Neuronal stem cell (in vitro differentiated cells): ENCODE results near the gene HAGH.
A peak's percentile ranks its signal among the peaks of the same experiment; 100 is the strongest.

Source experiments
- DNase-seq: peaks from one replicate; pipeline ENCODE4 v3.0.0-alpha.2; 2013; ENCODE audit warnings: low spot score
- H2AFZ ChIP-seq: one replicate; pipeline ENCODE4 v1.6.1; 2013; ENCODE audit warnings: mild to moderate bottlenecking, low read length, inconsistent platforms
- H2AK5ac ChIP-seq: 2 replicates; pipeline ENCODE4 v1.6.1; 2013; ENCODE audit warnings: low read depth, mild to moderate bottlenecking, inconsistent platforms, low read length, moderate library complexity, mixed read lengths
- H2BK120ac ChIP-seq: 2 replicates; pipeline ENCODE4 v1.6.1; 2013; ENCODE audit warnings: low read depth, mild to moderate bottlenecking, inconsistent platforms, low read length, moderate library complexity, mixed read lengths
- H2BK12ac ChIP-seq: one replicate; pipeline ENCODE4 v1.6.1; 2013; ENCODE audit warnings: low read length, inconsistent platforms
- H2BK15ac ChIP-seq: 2 replicates; pipeline ENCODE4 v1.6.1; 2013; ENCODE audit warnings: mild to moderate bottlenecking, low read length, inconsistent platforms, mixed read lengths
- H2BK5ac ChIP-seq: one replicate; pipeline ENCODE4 v1.6.1; 2013; ENCODE audit warnings: inconsistent platforms, mild to moderate bottlenecking, low read length, moderate library complexity
- H3K14ac ChIP-seq: one replicate; pipeline ENCODE4 v1.6.1; 2013; ENCODE audit warnings: low read length, inconsistent platforms
- H3K18ac ChIP-seq: 2 replicates; pipeline ENCODE4 v1.6.1; 2013; ENCODE audit warnings: low read length, inconsistent platforms
- H3K23ac ChIP-seq: 2 replicates; pipeline ENCODE4 v1.6.1; 2013; ENCODE audit warnings: low read depth, mild to moderate bottlenecking, mixed read lengths, low read length, inconsistent platforms; ENCODE audit not compliant: poor library complexity
- H3K27ac ChIP-seq: replicated peaks from 3 replicates; pipeline ENCODE4 v1.5.1; 2013; ENCODE audit warnings: low read length, inconsistent platforms
- H3K27me3 ChIP-seq, 3 experiments: 2 replicates each; pipeline ENCODE4 v1.6.1; 2013; ENCODE audit warnings: low read length in 3 of 3, mild to moderate bottlenecking in 2 of 3, inconsistent platforms in 1 of 3, low read depth in 1 of 3, mixed read lengths in 1 of 3, moderate library complexity in 1 of 3; ENCODE audit not compliant: control insufficient read depth in 3 of 3, insufficient read depth in 3 of 3
- H3K36me3 ChIP-seq, 2 donors: replicated peaks in 1 of 2; 2 replicates each; pipeline ENCODE4 v1.6.1; 2013; ENCODE audit warnings: low read length in 2 of 2; ENCODE audit not compliant: control insufficient read depth in 2 of 2, insufficient read depth in 2 of 2
- H3K4ac ChIP-seq: 2 replicates; pipeline ENCODE4 v1.6.1; 2013; ENCODE audit warnings: inconsistent platforms, mild to moderate bottlenecking, low read length, moderate library complexity
- H3K4me1 ChIP-seq, 2 donors: 1 replicate in 1 of 2; 2 replicates in 1 of 2; pipeline ENCODE4 v1.6.1; 2013; ENCODE audit warnings: low read length in 2 of 2, low read depth in 1 of 2; ENCODE audit not compliant: control insufficient read depth in 2 of 2, insufficient read depth in 1 of 2
- H3K4me2 ChIP-seq: one replicate; pipeline ENCODE4 v1.6.1; 2013; ENCODE audit warnings: mild to moderate bottlenecking, low read length, inconsistent platforms; ENCODE audit not compliant: insufficient read depth, poor library complexity, severe bottlenecking
- H3K4me3 ChIP-seq, 2 donors: 2 replicates each; pipeline ENCODE4 v1.5.1; 2013; ENCODE audit warnings: low read length in 2 of 2, mild to moderate bottlenecking in 2 of 2, inconsistent platforms in 1 of 2, moderate library complexity in 1 of 2
- H3K79me1 ChIP-seq: one replicate; pipeline ENCODE4 v1.6.1; 2013; ENCODE audit warnings: low read depth, mild to moderate bottlenecking, inconsistent platforms, low read length, moderate library complexity
- H3K9ac ChIP-seq: one replicate; pipeline ENCODE4 v1.6.1; 2013; ENCODE audit warnings: mild to moderate bottlenecking, low read depth, low read length, inconsistent platforms; ENCODE audit not compliant: poor library complexity
- H3K9me3 ChIP-seq, 2 donors: replicated peaks in 1 of 2; 2 replicates each; pipeline versions ENCODE3 to v1.6.1; 2013; ENCODE audit warnings: low read length in 2 of 2, mild to moderate bottlenecking in 2 of 2, inconsistent platforms in 1 of 2, low read depth in 1 of 2, mixed read lengths in 1 of 2, moderate library complexity in 1 of 2; ENCODE audit not compliant: control insufficient read depth in 2 of 2, insufficient read depth in 1 of 2
- H4K8ac ChIP-seq: one replicate; pipeline ENCODE4 v1.6.1; 2013; ENCODE audit warnings: low read depth, mild to moderate bottlenecking, inconsistent platforms, low read length, moderate library complexity
- H4K91ac ChIP-seq: one replicate; pipeline ENCODE4 v1.6.1; 2013; ENCODE audit warnings: low read length, low read depth, mild to moderate bottlenecking, inconsistent platforms; ENCODE audit not compliant: poor library complexity
- WGBS, 2 donors: extraction: QIAGEN DNeasy Blood & Tissue Kit; methylation state at CpG; one replicate each; pipeline ENCODE4 v1.1.7; 2013; ENCODE audit warnings: missing lambda C conversion rate in 2 of 2, mixed read lengths in 1 of 2; ENCODE audit not compliant: insufficient read length in 2 of 2, insufficient replicate concordance in 1 of 2; ENCODE audit errors: extremely low coverage in 2 of 2; 5-methylcytosine and 5-hydroxymethylcytosine counted together

HAGH gene

GRCh38 chr16:1810106-1810505 lies 16.5 kb downstream of the HAGH start:
- peaks cover 4% of the 10 kb centered on the region for H3K79me1 ChIP-seq
- no peak for DNase-seq
- H3K14ac ChIP-seq = no peak overlapping the region
- H4K91ac ChIP-seq = no peak overlapping the region
- no peaks in the 10 kb centered on the region for H3K27me3 ChIP-seq
- H4K8ac ChIP-seq = no peak overlapping the region
- H2AFZ ChIP-seq = no peak overlapping the region
- H3K9me3 ChIP-seq = no peaks in the 10 kb centered on the region
- no peak overlapping the region for H3K18ac ChIP-seq
- H2BK12ac ChIP-seq = no peak overlapping the region
- no peaks in the 10 kb centered on the region for H3K4me1 ChIP-seq
- H2BK5ac ChIP-seq = peak overlapping the region; percentile 39
- H2BK120ac ChIP-seq = no peak overlapping the region
- peaks cover 21 to 48% of the 10 kb centered on the region in 2 donors for H3K36me3 ChIP-seq
- no peak overlapping the region for H2BK15ac ChIP-seq
- no peak overlapping the region for H3K23ac ChIP-seq
- no peak overlapping the region for H3K27ac ChIP-seq
- H3K4me3 ChIP-seq = no peak overlapping the region
- no peak overlapping the region for H3K4ac ChIP-seq
- no peak overlapping the region for H3K9ac ChIP-seq
- WGBS, 2 donors = no CpG with 5 or more reads among the region's 16 CpGs
- no peak overlapping the region for H2AK5ac ChIP-seq
- no peak overlapping the region for H3K4me2 ChIP-seq

- no peak overlapping the region for H3K18ac ChIP-seq
- H3K4me1 ChIP-seq = no peaks in the 10 kb centered on the region
- H2BK15ac ChIP-seq = no peak overlapping the region
- no peak overlapping the region for H4K91ac ChIP-seq
- H3K4ac ChIP-seq = no peak overlapping the region
- no peak overlapping the region for H3K4me2 ChIP-seq
- no peak for DNase-seq
- no peak overlapping the region for H2AFZ ChIP-seq
- no peaks in the 10 kb centered on the region for H3K27me3 ChIP-seq
- peak overlapping the region; percentile 44 for H3K9ac ChIP-seq
- no peak overlapping the region for H3K27ac ChIP-seq
- H2BK12ac ChIP-seq = no peak overlapping the region
- H4K8ac ChIP-seq = no peak overlapping the region
- peaks cover 4% of the 10 kb centered on the region for H3K79me1 ChIP-seq
- H3K9me3 ChIP-seq = no peaks in the 10 kb centered on the region
- H3K23ac ChIP-seq = peak overlapping the region; percentile 80
- H3K36me3 ChIP-seq = peaks cover 21 to 49% of the 10 kb centered on the region in 2 donors
- no peak overlapping the region for H2BK5ac ChIP-seq
- no CpG with 5 or more reads among the region's 28 CpGs for WGBS, 2 donors
- no peak overlapping the region for H2AK5ac ChIP-seq
- no peak overlapping the region for H3K14ac ChIP-seq
- no peak overlapping the region for H3K4me3 ChIP-seq
- H2BK120ac ChIP-seq = no peak overlapping the region
These were observed 17.3 kb downstream of the HAGH start for GRCh38 chr16:1809281-1809801.

- H2AK5ac ChIP-seq = no peak overlapping the region
- H3K4me2 ChIP-seq = no peak overlapping the region
- no peak overlapping the region for H2BK12ac ChIP-seq
- H3K4me3 ChIP-seq = peak overlapping the region in 1 of 2 donors; percentile 10
- H3K14ac ChIP-seq = peak overlapping the region; percentile 8
- H3K79me1 ChIP-seq = peaks cover 4% of the 10 kb centered on the region
- H3K9me3 ChIP-seq = no peaks in the 10 kb centered on the region
- H3K4me1 ChIP-seq = no peaks in the 10 kb centered on the region
- H2AFZ ChIP-seq = no peak overlapping the region
- H3K18ac ChIP-seq = no peak overlapping the region
- H3K23ac ChIP-seq = no peak overlapping the region
- no CpG with 5 or more reads among the region's 18 CpGs for WGBS, 2 donors
- no peak overlapping the region for H3K27ac ChIP-seq
- H4K91ac ChIP-seq = no peak overlapping the region
- H4K8ac ChIP-seq = no peak overlapping the region
- no peaks in the 10 kb centered on the region for H3K27me3 ChIP-seq
- H2BK15ac ChIP-seq = no peak overlapping the region
- no peak overlapping the region for H2BK120ac ChIP-seq
- peak overlapping the region; percentile 53 for H3K4ac ChIP-seq
- H2BK5ac ChIP-seq = no peak overlapping the region
- H3K9ac ChIP-seq = no peak overlapping the region
- no peak for DNase-seq
- H3K36me3 ChIP-seq = peaks cover 21 to 48% of the 10 kb centered on the region in 2 donors
These were observed 17.9 kb downstream of the HAGH start for GRCh38 chr16:1808691-1809090.

- no peak overlapping the region for H3K18ac ChIP-seq
- H3K27me3 ChIP-seq = no peaks in the 10 kb centered on the region
- H2BK5ac ChIP-seq = no peak overlapping the region
- H3K9me3 ChIP-seq = no peaks in the 10 kb centered on the region
- DNase-seq = no peak
- H3K4me1 ChIP-seq = no peaks in the 10 kb centered on the region
- peak overlapping the region; percentile 65 for H4K8ac ChIP-seq
- no peak overlapping the region for H2BK12ac ChIP-seq
- H4K91ac ChIP-seq = no peak overlapping the region
- no peak overlapping the region for H3K4ac ChIP-seq
- no peak overlapping the region for H3K4me2 ChIP-seq
- no peak overlapping the region for H3K9ac ChIP-seq
- peaks cover 4% of the 10 kb centered on the region for H3K79me1 ChIP-seq
- H2AK5ac ChIP-seq = no peak overlapping the region
- no peak overlapping the region for H3K4me3 ChIP-seq
- H2BK15ac ChIP-seq = no peak overlapping the region
- H3K36me3 ChIP-seq = peaks cover 21 to 42% of the 10 kb centered on the region in 2 donors
- no peak overlapping the region for H3K23ac ChIP-seq
- no peak overlapping the region for H2AFZ ChIP-seq
- H3K14ac ChIP-seq = no peak overlapping the region
- no peak overlapping the region for H2BK120ac ChIP-seq
- no peak overlapping the region for H3K27ac ChIP-seq
- no CpG with 5 or more reads among the region's 10 CpGs for WGBS, 2 donors
These were observed 19.0 kb downstream of the HAGH start for GRCh38 chr16:1807626-1808025.
